Glomerular visceral epithelial cell (primary cell): Measurements from ENCODE around the gene UBAC2.

ENCODE experiments used
- DNase-seq: peaks from one replicate; pipeline ENCODE4 v3.0.0-alpha.2; 2016; ENCODE audit errors: extremely low spot score

Gene UBAC2

GRCh38 chr13:99311748-99312492 lies 111.3 kb downstream of the UBAC2 start:
- no peak for DNase-seq

- peak; percentile 93 for DNase-seq
These were observed 111.8 kb downstream of the UBAC2 start for GRCh38 chr13:99312493-99312883.

- DNase-seq = peak; percentile 52
These were observed 112.8 kb downstream of the UBAC2 start for GRCh38 chr13:99313501-99313900.

GRCh38 chr13:99313941-99314340 lies 113.3 kb downstream of the UBAC2 start:
- DNase-seq = no peak

- no peak for DNase-seq
These were observed 114.1 kb downstream of the UBAC2 start for GRCh38 chr13:99314640-99315176.

GRCh38 chr13:99315186-99315585 lies 114.5 kb downstream of the UBAC2 start:
- no peak for DNase-seq

GRCh38 chr13:99316224-99316623 lies 115.6 kb downstream of the UBAC2 start:
- no peak for DNase-seq

- no peak for DNase-seq
These were observed 116.1 kb downstream of the UBAC2 start for GRCh38 chr13:99316657-99317256.

- DNase-seq = peak; percentile 77
These were observed 120.2 kb downstream of the UBAC2 start for GRCh38 chr13:99320693-99321481.

- no peak for DNase-seq
These were observed 121.1 kb downstream of the UBAC2 start for GRCh38 chr13:99321709-99322108.

- DNase-seq = peak; percentile 56
These were observed 121.8 kb downstream of the UBAC2 start for GRCh38 chr13:99322297-99323103.

GRCh38 chr13:99323488-99323887 lies 122.8 kb downstream of the UBAC2 start:
- DNase-seq = peak; percentile 26

GRCh38 chr13:99326012-99326411 lies 125.4 kb downstream of the UBAC2 start:
- DNase-seq = no peak

GRCh38 chr13:99327126-99327525 lies 126.5 kb downstream of the UBAC2 start:
- no peak for DNase-seq

GRCh38 chr13:99327761-99328160 lies 127.1 kb downstream of the UBAC2 start:
- DNase-seq = no peak

- no peak for DNase-seq
These were observed 128.8 kb downstream of the UBAC2 start for GRCh38 chr13:99329477-99329876.

- no peak for DNase-seq
These were observed 130.3 kb downstream of the UBAC2 start for GRCh38 chr13:99330942-99331341.

- no peak for DNase-seq
These were observed 131.2 kb downstream of the UBAC2 start for GRCh38 chr13:99331881-99332293.

- no peak for DNase-seq
These were observed 131.8 kb downstream of the UBAC2 start for GRCh38 chr13:99332456-99332855.

GRCh38 chr13:99334221-99334620 lies 133.6 kb downstream of the UBAC2 start:
- DNase-seq = no peak

GRCh38 chr13:99335087-99335486 lies 134.4 kb downstream of the UBAC2 start:
- no peak for DNase-seq

- DNase-seq = no peak
These were observed 134.9 kb downstream of the UBAC2 start for GRCh38 chr13:99335603-99336002.
